Measurements from ENCODE around the gene FUCA1. TPM values are rescaled to one million over a fixed set of nuclear protein-coding genes. Genes with fewer than 3 reads are reported as not detected.

Gene FUCA1
- total and polyA plus RNA-seq, 10 of the 15 experiments (the other 5 are each of a cell fraction or from before 2014, with no cell fraction given) = 33.3 to 117 (median 52.6) TPM

GRCh38 chr1:23817633-23818032 is 50.5 kb downstream of the FUCA1 start:
- Histone ChIP-seq H3K36me3 (ENCODE audit: control insufficient read depth in 2 of 2, insufficient read depth in 2 of 2, low read length in 1 of 2) (peaks cover 0 to 11% of the 10 kb centered on the region in 2 experiments; a peak in 1 of 4 replicates), H3K9ac (ENCODE audit: control insufficient read depth, insufficient read depth, low read length) (no peak overlapping the region), H3K27me3 (replicated peaks in 1 of 2; ENCODE audit: control insufficient read depth in 2 of 2, insufficient read depth in 2 of 2, low read length in 1 of 2) (no peaks in the 10 kb centered on the region), H3K79me2 (ENCODE audit: control insufficient read depth, insufficient read depth, low read length) (no peaks in the 10 kb centered on the region), H3K4me3 (no peak overlapping the region), H3K4me2 (ENCODE audit: control insufficient read depth, insufficient read depth) (no peak overlapping the region), H3K4me1 (ENCODE audit: control insufficient read depth, insufficient read depth, low read length) (peaks cover 8% of the 10 kb centered on the region), H4K20me1 (ENCODE audit: control insufficient read depth, insufficient read depth) (no peaks in the 10 kb centered on the region), H3K9me3 (replicated peaks; ENCODE audit: control insufficient read depth, insufficient read depth, low read length) (no peaks in the 10 kb centered on the region), H3K27ac (ENCODE audit: control insufficient read depth, insufficient read depth) (no peak overlapping the region), H2AFZ (ENCODE audit: control insufficient read depth, low read depth, low read length) (no peak overlapping the region)
- POLR2A ChIA-PET = interaction anchor here (1.1 to 1.9 kb wide), 2 partner anchors 52 to 92 kb away, joined by 4 to 5 read pairs; no protein-coding TSS in a partner anchor
- intact Hi-C loops (cut with micrococcal nuclease; ENCODE audit: unreplicated experiment) (loop anchor here (10.0 kb wide), 1 partner anchor 207 kb away; no protein-coding TSS in a partner anchor), in situ Hi-C loops (cut with MboI) (no loop called here)
- CTCF ChIA-PET = interaction anchor here (0.5 to 8.3 kb wide), 7 partner anchors 6 to 99 kb away, joined by 3 to 74 read pairs (median 4); no protein-coding TSS in a partner anchor
- ATAC-seq = peak; percentile 77
- WGBS (ENCODE audit: insufficient coverage, insufficient replicate concordance, low lambda C conversion rate, missing lambda C conversion rate) = 34% methylated on average over 3 of the region's 3 CpGs
- no peak for DNase-seq (ENCODE audit: low read depth, low spot score)
- TF ChIP-seq MYB (IDR thresholded peaks at IDR 0.05; ENCODE audit: borderline replicate concordance, low read depth, low read length) (no peak), ELK1 (IDR thresholded peaks at IDR 0.05; ENCODE audit: low read depth, low read length) (no peak), DPF2 (IDR thresholded peaks at IDR 0.05) (no peak), ASH2L (IDR thresholded peaks at IDR 0.05; ENCODE audit: borderline replicate concordance, low read depth) (no peak), ZNF24 (IDR thresholded peaks at IDR 0.05) (no peak), SP1 (IDR thresholded peaks at IDR 0.05; ENCODE audit: low read depth, low read length) (no peak)
- TF ChIP-seq, protein P1, sequence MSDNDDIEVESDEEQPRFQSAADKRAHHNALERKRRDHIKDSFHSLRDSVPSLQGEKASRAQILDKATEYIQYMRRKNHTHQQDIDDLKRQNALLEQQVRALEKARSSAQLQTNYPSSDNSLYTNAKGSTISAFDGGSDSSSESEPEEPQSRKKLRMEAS (IDR thresholded peaks at IDR 0.05; ENCODE audit: low read depth, low read length) = no peak
- TF ChIP-seq, protein P2, sequence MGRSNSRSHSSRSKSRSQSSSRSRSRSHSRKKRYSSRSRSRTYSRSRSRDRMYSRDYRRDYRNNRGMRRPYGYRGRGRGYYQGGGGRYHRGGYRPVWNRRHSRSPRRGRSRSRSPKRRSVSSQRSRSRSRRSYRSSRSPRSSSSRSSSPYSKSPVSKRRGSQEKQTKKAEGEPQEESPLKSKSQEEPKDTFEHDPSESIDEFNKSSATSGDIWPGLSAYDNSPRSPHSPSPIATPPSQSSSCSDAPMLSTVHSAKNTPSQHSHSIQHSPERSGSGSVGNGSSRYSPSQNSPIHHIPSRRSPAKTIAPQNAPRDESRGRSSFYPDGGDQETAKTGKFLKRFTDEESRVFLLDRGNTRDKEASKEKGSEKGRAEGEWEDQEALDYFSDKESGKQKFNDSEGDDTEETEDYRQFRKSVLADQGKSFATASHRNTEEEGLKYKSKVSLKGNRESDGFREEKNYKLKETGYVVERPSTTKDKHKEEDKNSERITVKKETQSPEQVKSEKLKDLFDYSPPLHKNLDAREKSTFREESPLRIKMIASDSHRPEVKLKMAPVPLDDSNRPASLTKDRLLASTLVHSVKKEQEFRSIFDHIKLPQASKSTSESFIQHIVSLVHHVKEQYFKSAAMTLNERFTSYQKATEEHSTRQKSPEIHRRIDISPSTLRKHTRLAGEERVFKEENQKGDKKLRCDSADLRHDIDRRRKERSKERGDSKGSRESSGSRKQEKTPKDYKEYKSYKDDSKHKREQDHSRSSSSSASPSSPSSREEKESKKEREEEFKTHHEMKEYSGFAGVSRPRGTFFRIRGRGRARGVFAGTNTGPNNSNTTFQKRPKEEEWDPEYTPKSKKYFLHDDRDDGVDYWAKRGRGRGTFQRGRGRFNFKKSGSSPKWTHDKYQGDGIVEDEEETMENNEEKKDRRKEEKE (IDR thresholded peaks at IDR 0.05) = no peak
- no TSS peak for BruUV-seq (replicated peaks)
- no peak for FAIRE-seq
- SMC1A ChIA-PET (ENCODE audit: uncharacterized antibody, unreplicated experiment) = interaction anchor here (3.5 kb wide), 1 partner anchor 99 kb away, joined by 12 read pairs; no protein-coding TSS in a partner anchor
- RAD21 ChIA-PET (ENCODE audit: unreplicated experiment) = interaction anchor here (1.8 kb wide), 1 partner anchor 11 kb away, joined by 5 read pairs; no protein-coding TSS in a partner anchor
